Measurements from ENCODE around the gene ZNF839. TPM values are rescaled to one million over a fixed set of nuclear protein-coding genes. Genes with fewer than 3 reads are reported as not detected.

ZNF839 gene
- polyA plus RNA-seq, 1 of the 3 experiments (the other 2 are of a cell fraction) = 15.4 TPM

GRCh38 chr14:102333390-102333789, 13.8 kb downstream of the ZNF839 start:
- DNase-seq = no peak
- H3K79me2 ChIP-seq (ENCODE audit: insufficient read depth) = no peaks in the 10 kb centered on the region
- no peaks in the 10 kb centered on the region for H3K9me3 ChIP-seq
- H3K4me2 ChIP-seq = no peak overlapping the region
- H3K9ac ChIP-seq = no peak overlapping the region
- H3K27ac ChIP-seq (ENCODE audit: low read depth in 2 of 2, low read length in 1 of 2) = no peak overlapping the region
- H3K4me1 ChIP-seq (ENCODE audit: control insufficient read depth in 1 of 2, insufficient read depth in 2 of 2, low read depth in 1 of 2, low read length in 1 of 2) = no peaks in the 10 kb centered on the region
- no peaks in the 10 kb centered on the region for H3F3A ChIP-seq (replicated peaks; ENCODE audit: insufficient read depth)
- no peaks in the 10 kb centered on the region for H3K9me2 ChIP-seq
- peaks cover 7 to 12% of the 10 kb centered on the region in 2 experiments for H3K36me3 ChIP-seq (replicated peaks in 1 of 2; ENCODE audit: control insufficient read depth in 1 of 2, insufficient read depth in 2 of 2, low read length in 1 of 2)
- no peaks in the 10 kb centered on the region for H4K20me1 ChIP-seq (ENCODE audit: insufficient read depth)
- H3K27me3 ChIP-seq (ENCODE audit: insufficient read depth) = no peaks in the 10 kb centered on the region
- no peak overlapping the region for H3K4me3 ChIP-seq (ENCODE audit: low read depth in 2 of 2, low read length in 1 of 2)
- no peak overlapping the region for H2AFZ ChIP-seq (ENCODE audit: low read depth)
- ChIA-PET POLR2A (interaction anchor here (1.4 kb wide), 1 partner anchor 9 kb away, joined by 5 read pairs; no protein-coding TSS in a partner anchor), CTCF (interaction anchor here (1.1 to 1.6 kb wide), 2 partner anchors 19 to 104 kb away, joined by 3 to 4 read pairs; no protein-coding TSS in a partner anchor)
- TF ChIP-seq FOXM1 (IDR thresholded peaks at IDR 0.05; ENCODE audit: low read depth) = no peak
- TF ChIP-seq CTCF (IDR thresholded peaks at IDR 0.05) = no peak
- TF ChIP-seq GABPA (IDR thresholded peaks at IDR 0.05; ENCODE audit: low read depth) = no peak
- TF ChIP-seq YY1 (IDR thresholded peaks at IDR 0.05; ENCODE audit: low read depth) = no peak
- no peak for TF ChIP-seq TAF1 (IDR thresholded peaks at IDR 0.05; ENCODE audit: borderline replicate concordance, low read depth, low read length)
- TF ChIP-seq GATA2 (CRISPR knock-in tag; IDR thresholded peaks at IDR 0.05) = no peak
- TF ChIP-seq MAX (IDR thresholded peaks at IDR 0.05; ENCODE audit: low read depth) = no peak
- no peak for TF ChIP-seq NRF1 (IDR thresholded peaks at IDR 0.05; ENCODE audit: low read depth, low read length)
- no peak for TF ChIP-seq MXI1 (IDR thresholded peaks at IDR 0.05; ENCODE audit: low read depth, low read length)
- TF ChIP-seq RCOR1 (IDR thresholded peaks at IDR 0.05; ENCODE audit: low read length) = no peak
- no peak for TF ChIP-seq RFX5 (IDR thresholded peaks at IDR 0.05; ENCODE audit: low read length)
- WGBS (ENCODE audit: low lambda C conversion rate) = 95% methylated on average over 7 of the region's 7 CpGs

- WGBS (ENCODE audit: low lambda C conversion rate) = 97% methylated on average over 12 of the region's 13 CpGs
- H3K4me2 ChIP-seq = no peak overlapping the region
- CTCF ChIA-PET = interaction anchor here (0.9 to 1.6 kb wide), 2 partner anchors 11 to 103 kb away, joined by 3 to 4 read pairs; no protein-coding TSS in a partner anchor
Measured at GRCh38 chr14:102333795-102334705, 14.5 kb downstream of the ZNF839 start.

More at GRCh38 chr14:102333795-102334705, 14.5 kb downstream of the ZNF839 start:
- POLR2A ChIA-PET = no interaction called here
- H3K9me3 ChIP-seq = no peaks in the 10 kb centered on the region
- DNase-seq = no peak
- no peaks in the 10 kb centered on the region for H3F3A ChIP-seq (replicated peaks; ENCODE audit: insufficient read depth)
- no peaks in the 10 kb centered on the region for H3K27me3 ChIP-seq (ENCODE audit: insufficient read depth)
- H3K36me3 ChIP-seq (replicated peaks in 1 of 2; ENCODE audit: control insufficient read depth in 1 of 2, insufficient read depth in 2 of 2, low read length in 1 of 2) = peaks cover 11 to 17% of the 10 kb centered on the region in 2 experiments
- no peak overlapping the region for H3K4me3 ChIP-seq (ENCODE audit: low read depth in 2 of 2, low read length in 1 of 2)
- no peaks in the 10 kb centered on the region for H4K20me1 ChIP-seq (ENCODE audit: insufficient read depth)
- no peak overlapping the region for H3K9ac ChIP-seq
- H3K27ac ChIP-seq (ENCODE audit: low read depth in 2 of 2, low read length in 1 of 2) = no peak overlapping the region
- H3K79me2 ChIP-seq (ENCODE audit: insufficient read depth) = no peaks in the 10 kb centered on the region
- H3K4me1 ChIP-seq (ENCODE audit: control insufficient read depth in 1 of 2, insufficient read depth in 2 of 2, low read depth in 1 of 2, low read length in 1 of 2) = no peaks in the 10 kb centered on the region
- no peak overlapping the region for H2AFZ ChIP-seq (ENCODE audit: low read depth)
- TF ChIP-seq YY1 (IDR thresholded peaks at IDR 0.05; ENCODE audit: low read depth) (no peak), JUND (IDR thresholded peaks at IDR 0.05) (no peak), USF2 (IDR thresholded peaks at IDR 0.05; ENCODE audit: borderline replicate concordance, low read depth, low read length) (no peak), NRF1 (IDR thresholded peaks at IDR 0.05; ENCODE audit: low read depth, low read length) (no peak), POLR2AphosphoS5 (IDR thresholded peaks at IDR 0.05; ENCODE audit: low read depth, low read length) (no peak), EP300 (IDR thresholded peaks at IDR 0.05; ENCODE audit: borderline replicate concordance in 1 of 2, low read depth in 1 of 2, low read length in 1 of 2) (no peak), TCF12 (IDR thresholded peaks at IDR 0.05) (no peak), IRF3 (IDR thresholded peaks at IDR 0.05; ENCODE audit: low read depth, low read length) (no peak), RAD21 (IDR thresholded peaks at IDR 0.05; ENCODE audit: low read length) (no peak), CTCF (IDR thresholded peaks at IDR 0.05) (no peak), FOXM1 (IDR thresholded peaks at IDR 0.05; ENCODE audit: low read depth) (no peak), RFX5 (IDR thresholded peaks at IDR 0.05; ENCODE audit: low read length) (no peak), TAF1 (IDR thresholded peaks at IDR 0.05; ENCODE audit: borderline replicate concordance, low read depth, low read length) (no peak), NFIC (IDR thresholded peaks at IDR 0.05; ENCODE audit: borderline replicate concordance) (no peak), CHD2 (IDR thresholded peaks at IDR 0.05; ENCODE audit: low read length, partially characterized antibody) (no peak)
- H3K9me2 ChIP-seq = no peaks in the 10 kb centered on the region
